K562 (cell line): ENCODE measurements around the gene PIAS3. TPM values are rescaled to one million over a fixed set of nuclear protein-coding genes. Genes with fewer than 3 reads are reported as not detected.

Source experiments
- ARID1B ChIP-seq: fragments of 450-650 bp; IDR thresholded peaks from 2 replicates; pipeline ENCODE4 v1.6.1; 2016; ENCODE audit warnings: antibody characterized with exemption, mild to moderate bottlenecking, inconsistent platforms
- ATF7 ChIP-seq: fragments of 450-650 bp; IDR thresholded peaks from 2 replicates; pipeline ENCODE4 v1.7.1; 2014; ENCODE audit warnings: mild to moderate bottlenecking, moderate library complexity
- CXXC5 ChIP-seq: fragments of 250-450 bp; sonication (Bioruptor Pico); IDR thresholded peaks from 2 replicates; pipeline ENCODE4 v1.8.0; 2022; ENCODE audit warnings: inconsistent platforms, mild to moderate bottlenecking, moderate library complexity
- ILK ChIP-seq: fragments of 450-650 bp; IDR thresholded peaks from 2 replicates; pipeline ENCODE4 v1.6.1; 2016; ENCODE audit warnings: missing genetic modification characterization, low read depth, mild to moderate bottlenecking, missing compliant biosample characterization, moderate library complexity, borderline replicate concordance
- MTA3 ChIP-seq: fragments of 450-650 bp; formaldehyde crosslinking; IDR thresholded peaks from 2 replicates; pipeline ENCODE4 v1.6.1; 2017; ENCODE audit warnings: mild to moderate bottlenecking, borderline replicate concordance
- XRCC3 ChIP-seq: fragments of 450-650 bp; IDR thresholded peaks from 2 replicates; pipeline ENCODE4 v1.6.1; 2017; ENCODE audit warnings: mild to moderate bottlenecking, moderate library complexity
- ZBED1 ChIP-seq: IDR thresholded peaks from 2 replicates; pipeline ENCODE4 v1.6.1; 2014
- ZNF133 ChIP-seq: fragments of 250-450 bp; sonication (Bioruptor Pico); IDR thresholded peaks from 2 replicates; pipeline ENCODE4 v1.4.0; 2020; ENCODE audit warnings: mild to moderate bottlenecking
- ZNF134 ChIP-seq: fragments of 250-450 bp; sonication (Bioruptor Pico); conservative IDR thresholded peaks from 2 replicates; pipeline ENCODE4 v1.4.0; 2020
- ZNF197 ChIP-seq: fragments of 200-800 bp; sonication (Bioruptor generic); IDR thresholded peaks from 2 replicates; pipeline ENCODE4 v1.6.1; 2016; ENCODE audit warnings: low read depth, missing genetic modification characterization, missing compliant biosample characterization
- ZNF212 ChIP-seq: fragments of 450-650 bp; formaldehyde crosslinking; IDR thresholded peaks from 2 replicates; pipeline ENCODE4 v1.4.0; 2020; ENCODE audit warnings: mild to moderate bottlenecking
- ZNF408 ChIP-seq: fragments of 250-450 bp; sonication (Bioruptor Pico); IDR thresholded peaks from 2 replicates; pipeline ENCODE4 v1.4.0; 2020; ENCODE audit warnings: low read depth, mild to moderate bottlenecking, moderate library complexity
- ZNF445 ChIP-seq: fragments of 250-450 bp; sonication (Bioruptor Pico); IDR thresholded peaks from 2 replicates; pipeline ENCODE4 v1.4.0; 2020; ENCODE audit warnings: low read depth, mild to moderate bottlenecking, moderate library complexity
- ZNF584 ChIP-seq: fragments of 200-800 bp; sonication (Bioruptor generic); IDR thresholded peaks from 2 replicates; pipeline ENCODE4 v1.6.1; 2016; ENCODE audit warnings: low read depth, mild to moderate bottlenecking, missing genetic modification characterization, missing compliant biosample characterization
- polyA plus RNA-seq, 8 experiments: library from polyadenylated mRNA; depleted of rRNA in 4 of 8; stranded (reverse) in 5 of 8; unstranded in 3 of 8; fragments of >200 nt; fragmentation: Nextera tagmentation in 2 of 8; fragmentation: Illumina TruSeq in 1 of 8; extraction: Ambion mirVana in 2 of 8; extraction: Trizol in 1 of 8; gene quantifications; 2 replicates each; pipeline versions ENCODE4 v1.2.1 to v1.2.3, GENCODE V29; 2011 to 2014; ENCODE audit warnings: inconsistent platforms in 1 of 8, missing spikeins in 1 of 8
- total RNA-seq, 7 experiments: library from RNA; depleted of rRNA in 6 of 7; stranded (reverse); fragments of >200 nt in 6 of 7; fragmentation: Illumina TruSeq in 2 of 7; extraction: Trizol in 2 of 7; gene quantifications; 2 replicates each; pipeline versions ENCODE4 v1.2.1 to v1.2.3, GENCODE V29; 2011 to 2021; ENCODE audit warnings: low replicate concordance in 1 of 7
- TF ChIP-seq, protein P1 (sequence below): fragments of 150-350 bp; IDR thresholded peaks from 2 replicates; pipeline ENCODE4 v1.6.1; 2014; ENCODE audit warnings: low read depth, mild to moderate bottlenecking, low read length, borderline replicate concordance
- TF ChIP-seq, protein P2 (sequence below): sonication (generic); formaldehyde crosslinking; IDR thresholded peaks from 2 replicates; pipeline ENCODE4 v1.8.0; 2023; ENCODE audit warnings: missing genetic modification reagents, mild to moderate bottlenecking, borderline replicate concordance
- TF ChIP-seq, protein P3 (sequence below): sonication (generic); formaldehyde crosslinking; IDR thresholded peaks from 2 replicates; pipeline ENCODE4 v1.9.0; 2022; ENCODE audit warnings: mild to moderate bottlenecking, missing genetic modification reagents
- TF ChIP-seq, protein P4 (sequence below): conservative IDR thresholded peaks from 2 replicates; pipeline ENCODE4 v1.6.1; 2011; ENCODE audit warnings: low read depth, mild to moderate bottlenecking, low read length; ENCODE audit not compliant: control insufficient read depth

The PIAS3 gene
- total and polyA plus RNA-seq, 9 of the 15 experiments (the other 6 are each of a cell fraction or from before 2014, with no cell fraction given): 1.1 to 25.6 (median 7.9) TPM

DNA sequence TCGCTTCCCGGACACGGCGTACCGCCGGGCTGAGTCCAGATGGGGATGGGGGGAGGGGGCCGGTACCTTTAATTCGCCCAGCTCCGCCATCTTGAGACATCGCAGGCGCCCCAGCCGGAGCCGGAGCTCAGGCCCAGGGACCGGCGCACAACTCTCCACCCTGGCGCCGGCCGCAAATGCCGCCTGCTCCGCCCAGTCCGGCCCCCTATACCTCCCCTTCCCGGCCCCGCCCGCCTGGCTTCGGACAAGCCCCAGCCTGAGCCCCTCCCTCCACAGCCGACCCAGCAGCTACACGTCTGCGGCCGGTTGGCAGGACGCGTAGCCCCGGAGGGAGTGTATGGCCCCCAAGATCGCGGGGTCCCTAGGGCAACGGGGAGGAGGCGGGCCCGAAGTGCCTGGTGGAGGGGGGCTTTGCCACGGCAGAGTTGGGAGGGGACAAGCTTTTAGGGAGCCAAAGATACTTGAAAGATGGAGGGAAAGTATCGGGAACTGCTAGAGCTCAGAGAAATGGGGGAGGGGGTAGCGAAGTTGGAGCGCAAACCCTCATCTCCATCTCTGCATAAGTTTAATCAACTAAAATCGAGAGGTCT lies at the start of gene PIAS3 (continued):
- TF ChIP-seq, protein P1, sequence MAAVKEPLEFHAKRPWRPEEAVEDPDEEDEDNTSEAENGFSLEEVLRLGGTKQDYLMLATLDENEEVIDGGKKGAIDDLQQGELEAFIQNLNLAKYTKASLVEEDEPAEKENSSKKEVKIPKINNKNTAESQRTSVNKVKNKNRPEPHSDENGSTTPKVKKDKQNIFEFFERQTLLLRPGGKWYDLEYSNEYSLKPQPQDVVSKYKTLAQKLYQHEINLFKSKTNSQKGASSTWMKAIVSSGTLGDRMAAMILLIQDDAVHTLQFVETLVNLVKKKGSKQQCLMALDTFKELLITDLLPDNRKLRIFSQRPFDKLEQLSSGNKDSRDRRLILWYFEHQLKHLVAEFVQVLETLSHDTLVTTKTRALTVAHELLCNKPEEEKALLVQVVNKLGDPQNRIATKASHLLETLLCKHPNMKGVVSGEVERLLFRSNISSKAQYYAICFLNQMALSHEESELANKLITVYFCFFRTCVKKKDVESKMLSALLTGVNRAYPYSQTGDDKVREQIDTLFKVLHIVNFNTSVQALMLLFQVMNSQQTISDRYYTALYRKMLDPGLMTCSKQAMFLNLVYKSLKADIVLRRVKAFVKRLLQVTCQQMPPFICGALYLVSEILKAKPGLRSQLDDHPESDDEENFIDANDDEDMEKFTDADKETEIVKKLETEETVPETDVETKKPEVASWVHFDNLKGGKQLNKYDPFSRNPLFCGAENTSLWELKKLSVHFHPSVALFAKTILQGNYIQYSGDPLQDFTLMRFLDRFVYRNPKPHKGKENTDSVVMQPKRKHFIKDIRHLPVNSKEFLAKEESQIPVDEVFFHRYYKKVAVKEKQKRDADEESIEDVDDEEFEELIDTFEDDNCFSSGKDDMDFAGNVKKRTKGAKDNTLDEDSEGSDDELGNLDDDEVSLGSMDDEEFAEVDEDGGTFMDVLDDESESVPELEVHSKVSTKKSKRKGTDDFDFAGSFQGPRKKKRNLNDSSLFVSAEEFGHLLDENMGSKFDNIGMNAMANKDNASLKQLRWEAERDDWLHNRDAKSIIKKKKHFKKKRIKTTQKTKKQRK: no peak
- peak; percentile 47 for TF ChIP-seq CXXC5 (CRISPR knock-in tag)
- TF ChIP-seq ATF7: peak; percentile 44
- TF ChIP-seq XRCC3: no peak
- TF ChIP-seq ZNF212 (CRISPR knock-in tag): no peak
- TF ChIP-seq ILK: no peak
- TF ChIP-seq ARID1B: peak; percentile 26; the same call in 1 of the 2 replicates
- no peak for TF ChIP-seq ZBED1
- TF ChIP-seq, protein P2, sequence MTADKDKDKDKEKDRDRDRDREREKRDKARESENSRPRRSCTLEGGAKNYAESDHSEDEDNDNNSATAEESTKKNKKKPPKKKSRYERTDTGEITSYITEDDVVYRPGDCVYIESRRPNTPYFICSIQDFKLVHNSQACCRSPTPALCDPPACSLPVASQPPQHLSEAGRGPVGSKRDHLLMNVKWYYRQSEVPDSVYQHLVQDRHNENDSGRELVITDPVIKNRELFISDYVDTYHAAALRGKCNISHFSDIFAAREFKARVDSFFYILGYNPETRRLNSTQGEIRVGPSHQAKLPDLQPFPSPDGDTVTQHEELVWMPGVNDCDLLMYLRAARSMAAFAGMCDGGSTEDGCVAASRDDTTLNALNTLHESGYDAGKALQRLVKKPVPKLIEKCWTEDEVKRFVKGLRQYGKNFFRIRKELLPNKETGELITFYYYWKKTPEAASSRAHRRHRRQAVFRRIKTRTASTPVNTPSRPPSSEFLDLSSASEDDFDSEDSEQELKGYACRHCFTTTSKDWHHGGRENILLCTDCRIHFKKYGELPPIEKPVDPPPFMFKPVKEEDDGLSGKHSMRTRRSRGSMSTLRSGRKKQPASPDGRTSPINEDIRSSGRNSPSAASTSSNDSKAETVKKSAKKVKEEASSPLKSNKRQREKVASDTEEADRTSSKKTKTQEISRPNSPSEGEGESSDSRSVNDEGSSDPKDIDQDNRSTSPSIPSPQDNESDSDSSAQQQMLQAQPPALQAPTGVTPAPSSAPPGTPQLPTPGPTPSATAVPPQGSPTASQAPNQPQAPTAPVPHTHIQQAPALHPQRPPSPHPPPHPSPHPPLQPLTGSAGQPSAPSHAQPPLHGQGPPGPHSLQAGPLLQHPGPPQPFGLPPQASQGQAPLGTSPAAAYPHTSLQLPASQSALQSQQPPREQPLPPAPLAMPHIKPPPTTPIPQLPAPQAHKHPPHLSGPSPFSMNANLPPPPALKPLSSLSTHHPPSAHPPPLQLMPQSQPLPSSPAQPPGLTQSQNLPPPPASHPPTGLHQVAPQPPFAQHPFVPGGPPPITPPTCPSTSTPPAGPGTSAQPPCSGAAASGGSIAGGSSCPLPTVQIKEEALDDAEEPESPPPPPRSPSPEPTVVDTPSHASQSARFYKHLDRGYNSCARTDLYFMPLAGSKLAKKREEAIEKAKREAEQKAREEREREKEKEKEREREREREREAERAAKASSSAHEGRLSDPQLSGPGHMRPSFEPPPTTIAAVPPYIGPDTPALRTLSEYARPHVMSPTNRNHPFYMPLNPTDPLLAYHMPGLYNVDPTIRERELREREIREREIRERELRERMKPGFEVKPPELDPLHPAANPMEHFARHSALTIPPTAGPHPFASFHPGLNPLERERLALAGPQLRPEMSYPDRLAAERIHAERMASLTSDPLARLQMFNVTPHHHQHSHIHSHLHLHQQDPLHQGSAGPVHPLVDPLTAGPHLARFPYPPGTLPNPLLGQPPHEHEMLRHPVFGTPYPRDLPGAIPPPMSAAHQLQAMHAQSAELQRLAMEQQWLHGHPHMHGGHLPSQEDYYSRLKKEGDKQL (CRISPR knock-in tag): 0 out of 2 replicates have a peak, but pooled peaks have one; percentile 62
- TF ChIP-seq ZNF584 (CRISPR knock-in tag): no peak
- TF ChIP-seq ZNF133 (CRISPR knock-in tag): no peak
- no peak for TF ChIP-seq ZNF408 (CRISPR knock-in tag)
- no peak for TF ChIP-seq ZNF197
- TF ChIP-seq, protein P3, sequence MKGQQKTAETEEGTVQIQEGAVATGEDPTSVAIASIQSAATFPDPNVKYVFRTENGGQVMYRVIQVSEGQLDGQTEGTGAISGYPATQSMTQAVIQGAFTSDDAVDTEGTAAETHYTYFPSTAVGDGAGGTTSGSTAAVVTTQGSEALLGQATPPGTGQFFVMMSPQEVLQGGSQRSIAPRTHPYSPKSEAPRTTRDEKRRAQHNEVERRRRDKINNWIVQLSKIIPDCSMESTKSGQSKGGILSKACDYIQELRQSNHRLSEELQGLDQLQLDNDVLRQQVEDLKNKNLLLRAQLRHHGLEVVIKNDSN (CRISPR knock-in tag): no peak
- TF ChIP-seq, protein P4, sequence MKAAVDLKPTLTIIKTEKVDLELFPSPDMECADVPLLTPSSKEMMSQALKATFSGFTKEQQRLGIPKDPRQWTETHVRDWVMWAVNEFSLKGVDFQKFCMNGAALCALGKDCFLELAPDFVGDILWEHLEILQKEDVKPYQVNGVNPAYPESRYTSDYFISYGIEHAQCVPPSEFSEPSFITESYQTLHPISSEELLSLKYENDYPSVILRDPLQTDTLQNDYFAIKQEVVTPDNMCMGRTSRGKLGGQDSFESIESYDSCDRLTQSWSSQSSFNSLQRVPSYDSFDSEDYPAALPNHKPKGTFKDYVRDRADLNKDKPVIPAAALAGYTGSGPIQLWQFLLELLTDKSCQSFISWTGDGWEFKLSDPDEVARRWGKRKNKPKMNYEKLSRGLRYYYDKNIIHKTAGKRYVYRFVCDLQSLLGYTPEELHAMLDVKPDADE: peak; percentile 54; the same call in 1 of the 2 replicates
- no peak for TF ChIP-seq ZNF134 (CRISPR knock-in tag)
- TF ChIP-seq MTA3: no peak
- no peak for TF ChIP-seq ZNF445
